MM.1S (cell line): Measurements from ENCODE around the gene C11orf91.

ENCODE experiments used
- DNase-seq: peaks from one replicate; pipeline ENCODE4 v3.0.0-alpha.2; 2015
- H2AFZ ChIP-seq: fragments of 300-600 bp; sonication (generic); 2 replicates; pipeline ENCODE4 v1.6.0; 2016; ENCODE audit warnings: antibody characterized with exemption, low read length
- H3F3A ChIP-seq: fragments of 300-600 bp; sonication (generic); 2 replicates; pipeline ENCODE4 v1.6.1; 2016; ENCODE audit warnings: mild to moderate bottlenecking, antibody characterized with exemption, low read length, moderate library complexity, mixed read lengths; ENCODE audit not compliant: insufficient read depth
- H3K27ac ChIP-seq: fragments of 300-600 bp; sonication (generic); 2 replicates; pipeline ENCODE4 v1.5.1; 2016; ENCODE audit warnings: mild to moderate bottlenecking, low read length
- H3K27me3 ChIP-seq: fragments of 300-600 bp; sonication (generic); replicated peaks from 2 replicates; pipeline ENCODE4 v1.6.0; 2016; ENCODE audit warnings: low read length; ENCODE audit not compliant: insufficient read depth
- H3K36me3 ChIP-seq: fragments of 300-600 bp; sonication (generic); replicated peaks from 2 replicates; pipeline ENCODE4 v1.6.1; 2016; ENCODE audit warnings: mild to moderate bottlenecking, low read length, mixed read lengths; ENCODE audit not compliant: insufficient read depth
- H3K4me1 ChIP-seq: fragments of 300-600 bp; sonication (generic); 2 replicates; pipeline ENCODE4 v1.6.1; 2016; ENCODE audit warnings: low read length, mixed read lengths
- H3K4me2 ChIP-seq: fragments of 300-600 bp; sonication (generic); 2 replicates; pipeline ENCODE4 v1.6.0; 2016; ENCODE audit warnings: low read depth, low read length
- H3K4me3 ChIP-seq: fragments of 300-600 bp; sonication (generic); 2 replicates; pipeline ENCODE4 v1.5.1; 2016; ENCODE audit warnings: low read length, mixed read lengths
- H3K79me2 ChIP-seq: fragments of 300-600 bp; sonication (generic); 2 replicates; pipeline ENCODE4 v1.6.1; 2016; ENCODE audit warnings: mixed run types, low read length, mixed read lengths
- H3K9ac ChIP-seq: fragments of 300-600 bp; sonication (generic); 2 replicates; pipeline ENCODE4 v1.6.1; 2016; ENCODE audit warnings: low read length, mixed read lengths
- H3K9me2 ChIP-seq: fragments of 300-600 bp; sonication (generic); replicated peaks from 2 replicates; pipeline ENCODE4 v1.6.1; 2016; ENCODE audit warnings: mild to moderate bottlenecking, low read length, mixed read lengths; ENCODE audit not compliant: insufficient read depth
- H3K9me3 ChIP-seq: fragments of 300-600 bp; sonication (generic); replicated peaks from 2 replicates; pipeline ENCODE4 v1.6.1; 2016; ENCODE audit warnings: mild to moderate bottlenecking, low read length, mixed read lengths; ENCODE audit not compliant: insufficient read depth
- H4K20me1 ChIP-seq: fragments of 300-600 bp; sonication (generic); 2 replicates; pipeline ENCODE4 v1.6.1; 2016; ENCODE audit warnings: mild to moderate bottlenecking, low read length, moderate library complexity, mixed read lengths; ENCODE audit not compliant: insufficient read depth
- CTCF ChIP-seq: fragments of 300-600 bp; sonication (generic); IDR thresholded peaks from 2 replicates; pipeline ENCODE4 v1.5.1; 2016; ENCODE audit warnings: antibody characterized with exemption, low read length, mixed read lengths
- EZH2 ChIP-seq: fragments of 300-600 bp; sonication (generic); optimal IDR thresholded peaks from 2 replicates; pipeline ENCODE3; 2017; ENCODE audit warnings: low read depth, mild to moderate bottlenecking, antibody characterized with exemption, low read length, mixed read lengths
- EZH2phosphoT487 ChIP-seq: fragments of 300-600 bp; sonication (generic); IDR thresholded peaks from 2 replicates; pipeline ENCODE4 v1.6.1; 2018; ENCODE audit warnings: antibody characterized with exemption, low read length

The C11orf91 gene

DNA sequence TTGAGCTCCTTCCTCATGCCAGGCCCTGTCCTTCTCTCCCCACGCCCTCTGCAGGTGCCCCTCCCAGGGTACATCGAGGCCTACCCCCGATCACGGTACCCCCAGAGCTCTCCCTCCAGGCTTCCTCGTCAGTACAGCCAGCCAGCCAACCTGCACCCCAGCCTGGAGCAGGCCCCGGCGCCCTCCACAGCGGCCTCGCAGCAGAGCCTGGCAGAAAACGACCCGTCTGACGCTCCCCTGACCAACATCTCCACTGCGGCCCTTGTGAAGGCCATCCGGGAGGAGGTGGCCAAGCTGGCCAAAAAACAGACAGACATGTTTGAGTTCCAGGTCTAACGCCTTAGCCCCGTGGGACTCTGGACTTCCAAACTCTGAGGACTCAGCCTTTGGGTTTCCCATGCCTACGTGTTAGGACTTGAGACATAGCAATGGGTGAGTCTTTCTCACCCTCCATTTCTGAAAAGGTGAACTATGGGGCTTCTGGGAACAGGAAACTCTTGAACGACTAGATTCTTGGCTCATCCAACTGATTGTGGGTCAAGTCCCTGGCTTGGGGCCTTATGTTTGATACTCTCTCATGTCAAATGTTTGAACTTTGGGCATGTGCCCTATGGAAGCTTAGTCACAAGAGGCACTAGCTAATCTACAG, 32.7 kb downstream of the C11orf91 start:
- Histone ChIP-seq H3K79me2 (no peaks in the 10 kb centered on the region), H4K20me1 (no peaks in the 10 kb centered on the region), H3K9me3 (no peaks in the 10 kb centered on the region), H3F3A (no peaks in the 10 kb centered on the region), H3K27ac (no peak overlapping the region), H2AFZ (no peak overlapping the region), H3K27me3 (no peaks in the 10 kb centered on the region), H3K36me3 (no peaks in the 10 kb centered on the region), H3K4me1 (no peaks in the 10 kb centered on the region), H3K9me2 (no peaks in the 10 kb centered on the region), H3K4me2 (no peak overlapping the region), H3K4me3 (no peak overlapping the region), H3K9ac (no peak overlapping the region)
- DNase-seq: no peak
- TF ChIP-seq EZH2: no peak
- TF ChIP-seq CTCF: no peak
- TF ChIP-seq EZH2phosphoT487: no peak

- Histone ChIP-seq H4K20me1 (no peaks in the 10 kb centered on the region), H3K9ac (no peak overlapping the region), H3K4me2 (no peak overlapping the region), H2AFZ (no peak overlapping the region), H3K9me2 (no peaks in the 10 kb centered on the region), H3K36me3 (no peaks in the 10 kb centered on the region), H3K27me3 (no peaks in the 10 kb centered on the region), H3K4me1 (no peaks in the 10 kb centered on the region), H3K27ac (no peak overlapping the region), H3K9me3 (no peaks in the 10 kb centered on the region), H3K79me2 (no peaks in the 10 kb centered on the region), H3K4me3 (no peak overlapping the region), H3F3A (no peaks in the 10 kb centered on the region)
- DNase-seq: no peak
- TF ChIP-seq EZH2: no peak
- no peak for TF ChIP-seq CTCF
- TF ChIP-seq EZH2phosphoT487: no peak
Measured at GRCh38 chr11:33665350-33666106, 35.1 kb downstream of the C11orf91 start.

DNA sequence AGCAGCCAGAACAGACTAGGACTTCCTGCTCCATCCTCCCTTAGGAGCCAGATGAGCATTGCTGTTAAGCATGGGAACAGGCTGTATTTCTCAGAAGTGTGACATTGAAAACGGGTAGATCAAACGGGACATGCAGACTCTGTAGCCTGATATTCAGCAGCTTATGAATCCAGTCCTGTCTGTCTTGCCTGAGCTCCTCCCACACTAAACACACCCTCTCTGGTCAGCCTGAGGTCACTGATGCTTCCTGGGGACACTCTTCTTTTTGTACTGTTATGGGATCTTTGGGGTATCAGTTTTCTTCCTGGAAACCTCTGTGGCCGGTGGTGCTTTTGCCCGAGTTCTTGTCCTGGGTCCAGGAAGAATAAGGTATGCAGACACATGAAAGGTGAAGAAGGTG, 35.8 kb downstream of the C11orf91 start:
- H3K36me3 ChIP-seq: no peaks in the 10 kb centered on the region
- H3F3A ChIP-seq: no peaks in the 10 kb centered on the region
- H3K4me3 ChIP-seq: no peak overlapping the region
- H3K27ac ChIP-seq: no peak overlapping the region
- no peaks in the 10 kb centered on the region for H4K20me1 ChIP-seq
- no peaks in the 10 kb centered on the region for H3K27me3 ChIP-seq
- H3K9ac ChIP-seq: no peak overlapping the region
- H3K79me2 ChIP-seq: no peaks in the 10 kb centered on the region
- no peak for TF ChIP-seq CTCF
- TF ChIP-seq EZH2: no peak
- TF ChIP-seq EZH2phosphoT487: no peak
- H3K4me2 ChIP-seq: no peak overlapping the region
- no peak overlapping the region for H2AFZ ChIP-seq
- DNase-seq: no peak
- no peaks in the 10 kb centered on the region for H3K4me1 ChIP-seq
- H3K9me2 ChIP-seq: no peaks in the 10 kb centered on the region
- H3K9me3 ChIP-seq: no peaks in the 10 kb centered on the region
